ENCODE measurements around the gene ACTN2.

Gene ACTN2

DNA sequence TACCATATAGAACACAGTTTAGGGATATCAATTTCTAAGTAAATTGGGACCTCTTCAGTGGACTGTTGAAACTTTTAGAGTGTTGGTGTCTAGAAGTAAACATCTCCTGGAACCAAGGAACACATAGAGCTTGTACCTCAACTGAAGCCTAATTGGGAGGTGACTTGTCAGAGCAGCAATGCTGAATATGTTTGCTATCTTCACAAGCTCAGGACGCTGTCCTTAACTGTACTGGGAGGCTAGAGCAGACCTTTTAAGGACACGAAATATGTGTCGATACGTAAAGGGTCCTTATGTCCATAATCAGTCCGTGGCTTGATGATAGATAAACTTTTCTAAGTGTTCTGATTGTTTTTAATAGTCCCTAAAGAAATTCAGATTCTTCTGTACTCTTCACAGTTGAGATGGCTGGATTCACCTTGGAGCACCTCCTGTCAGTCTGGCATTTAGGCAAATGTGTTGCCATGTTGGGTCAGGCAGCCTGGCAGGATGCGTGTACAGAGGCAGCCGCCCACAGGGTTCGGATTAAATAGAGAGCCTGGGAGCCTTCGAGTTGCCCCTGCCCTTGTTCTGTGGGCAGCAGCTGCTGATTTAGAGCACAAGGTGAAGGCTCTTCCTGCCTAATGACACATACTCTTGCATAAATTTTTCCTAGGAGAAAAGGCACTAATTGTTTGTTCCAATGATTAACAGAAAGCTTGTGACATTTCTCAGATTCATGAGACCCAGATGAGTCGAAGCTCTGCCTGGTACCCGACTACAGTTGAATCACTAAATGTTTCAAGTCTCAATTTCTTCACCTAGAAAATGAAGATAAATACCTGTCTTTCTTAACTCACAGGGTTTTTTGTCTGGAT, 3.6 kb downstream of the ACTN2 start:
- TF ChIP-seq, protein P1, sequence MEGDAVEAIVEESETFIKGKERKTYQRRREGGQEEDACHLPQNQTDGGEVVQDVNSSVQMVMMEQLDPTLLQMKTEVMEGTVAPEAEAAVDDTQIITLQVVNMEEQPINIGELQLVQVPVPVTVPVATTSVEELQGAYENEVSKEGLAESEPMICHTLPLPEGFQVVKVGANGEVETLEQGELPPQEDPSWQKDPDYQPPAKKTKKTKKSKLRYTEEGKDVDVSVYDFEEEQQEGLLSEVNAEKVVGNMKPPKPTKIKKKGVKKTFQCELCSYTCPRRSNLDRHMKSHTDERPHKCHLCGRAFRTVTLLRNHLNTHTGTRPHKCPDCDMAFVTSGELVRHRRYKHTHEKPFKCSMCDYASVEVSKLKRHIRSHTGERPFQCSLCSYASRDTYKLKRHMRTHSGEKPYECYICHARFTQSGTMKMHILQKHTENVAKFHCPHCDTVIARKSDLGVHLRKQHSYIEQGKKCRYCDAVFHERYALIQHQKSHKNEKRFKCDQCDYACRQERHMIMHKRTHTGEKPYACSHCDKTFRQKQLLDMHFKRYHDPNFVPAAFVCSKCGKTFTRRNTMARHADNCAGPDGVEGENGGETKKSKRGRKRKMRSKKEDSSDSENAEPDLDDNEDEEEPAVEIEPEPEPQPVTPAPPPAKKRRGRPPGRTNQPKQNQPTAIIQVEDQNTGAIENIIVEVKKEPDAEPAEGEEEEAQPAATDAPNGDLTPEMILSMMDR (IDR thresholded peaks at IDR 0.05; ENCODE audit: insufficient read depth, low read depth, low read length, missing control alignments), result no peak
- no peak overlapping the region for H3K4me3 ChIP-seq (ENCODE audit: low read length)
- DNase-seq (ENCODE audit: low read depth), result no peak

DNA sequence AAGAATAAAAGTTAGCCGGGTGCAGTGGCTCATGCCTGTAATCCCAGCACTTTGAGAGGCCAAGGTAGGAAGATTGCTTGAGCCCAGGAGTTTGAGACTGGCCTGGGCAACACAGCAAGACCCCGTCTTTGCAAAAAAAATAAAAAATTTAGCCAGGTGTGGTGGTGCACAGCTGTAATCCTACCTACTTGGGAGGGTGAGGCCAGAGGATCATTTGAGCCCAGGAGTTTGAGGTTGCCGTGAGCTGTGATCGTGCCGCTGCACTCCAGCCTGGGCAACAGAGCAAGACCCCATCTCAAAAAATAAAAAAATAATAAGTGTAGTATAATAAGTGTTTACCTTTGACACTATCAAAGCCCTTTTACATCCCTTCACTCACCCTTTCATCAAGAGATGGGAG, 5.0 kb downstream of the ACTN2 start:
- H3K4me3 ChIP-seq (ENCODE audit: low read length), result no peak overlapping the region
- DNase-seq (ENCODE audit: low read depth), result no peak
- TF ChIP-seq, protein P1 (IDR thresholded peaks at IDR 0.05; ENCODE audit: insufficient read depth, low read depth, low read length, missing control alignments), result no peak

DNA sequence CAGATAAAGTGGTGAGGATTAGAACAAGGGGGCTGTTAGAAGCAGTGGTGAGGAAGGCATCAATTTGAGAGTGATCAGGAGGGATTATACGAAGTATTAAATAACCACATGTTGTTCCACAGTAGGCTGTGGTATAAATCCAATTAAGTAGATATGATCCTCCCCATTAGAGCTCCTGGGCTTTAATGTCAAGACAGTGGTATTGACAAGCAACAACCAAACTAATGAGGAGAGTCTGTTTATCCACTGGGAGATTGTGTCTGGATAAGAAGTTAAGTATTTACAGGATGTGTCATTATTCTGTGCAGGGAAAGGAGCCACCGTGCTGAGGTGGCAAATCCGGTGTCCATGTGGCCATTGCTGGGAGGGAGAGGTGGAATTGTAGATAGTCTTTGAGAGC, 5.8 kb downstream of the ACTN2 start:
- DNase-seq (ENCODE audit: low read depth), result no peak
- TF ChIP-seq, protein P1 (IDR thresholded peaks at IDR 0.05; ENCODE audit: insufficient read depth, low read depth, low read length, missing control alignments), result no peak
- H3K4me3 ChIP-seq (ENCODE audit: low read length), result no peak overlapping the region

DNA sequence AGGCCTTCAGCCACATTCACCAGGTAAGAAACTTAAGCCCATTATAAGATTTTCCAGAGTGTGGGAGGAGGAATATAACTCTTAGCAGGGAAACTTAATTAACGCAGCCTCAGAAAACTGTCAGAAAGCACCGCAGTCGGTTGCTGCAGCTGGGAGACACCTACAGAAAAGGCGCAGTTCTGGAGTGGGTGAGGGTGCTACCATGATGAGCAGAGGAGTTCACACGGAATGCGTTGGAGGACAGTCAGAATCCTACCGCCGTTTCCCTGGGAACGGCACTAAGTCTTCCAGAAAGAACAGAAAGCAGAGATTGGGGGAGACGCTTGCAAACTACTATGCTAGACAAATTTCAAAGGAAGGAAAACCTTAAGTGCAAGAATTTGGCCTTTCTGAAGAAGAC, 6.4 kb downstream of the ACTN2 start:
- TF ChIP-seq, protein P1 (IDR thresholded peaks at IDR 0.05; ENCODE audit: insufficient read depth, low read depth, low read length, missing control alignments), result no peak
- no peak overlapping the region for H3K4me3 ChIP-seq (ENCODE audit: low read length)
- DNase-seq (ENCODE audit: low read depth), result no peak

DNA sequence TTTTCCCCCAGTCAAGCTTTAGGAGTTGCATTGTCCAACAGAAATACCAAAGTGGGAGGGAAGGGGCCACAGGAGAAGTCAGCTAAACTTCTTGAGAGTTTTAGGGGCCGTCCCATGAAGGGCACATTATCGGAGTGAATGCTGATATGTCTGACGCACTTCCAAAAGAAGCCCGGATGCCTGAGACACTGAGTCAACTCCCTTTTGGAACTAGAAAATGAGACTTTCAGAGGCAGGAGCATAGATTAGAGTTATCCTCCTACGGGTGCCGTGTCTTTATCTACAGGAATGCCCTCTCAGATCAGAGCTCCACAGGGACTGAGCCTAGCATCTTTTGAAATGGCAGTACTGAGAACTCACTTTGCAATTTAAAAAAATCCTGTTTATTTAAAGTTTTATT, 13.1 kb downstream of the ACTN2 start:
- TF ChIP-seq, protein P1 (IDR thresholded peaks at IDR 0.05; ENCODE audit: insufficient read depth, low read depth, low read length, missing control alignments), result no peak
- no peak for DNase-seq (ENCODE audit: low read depth)
- H3K4me3 ChIP-seq (ENCODE audit: low read length), result no peak overlapping the region

DNA sequence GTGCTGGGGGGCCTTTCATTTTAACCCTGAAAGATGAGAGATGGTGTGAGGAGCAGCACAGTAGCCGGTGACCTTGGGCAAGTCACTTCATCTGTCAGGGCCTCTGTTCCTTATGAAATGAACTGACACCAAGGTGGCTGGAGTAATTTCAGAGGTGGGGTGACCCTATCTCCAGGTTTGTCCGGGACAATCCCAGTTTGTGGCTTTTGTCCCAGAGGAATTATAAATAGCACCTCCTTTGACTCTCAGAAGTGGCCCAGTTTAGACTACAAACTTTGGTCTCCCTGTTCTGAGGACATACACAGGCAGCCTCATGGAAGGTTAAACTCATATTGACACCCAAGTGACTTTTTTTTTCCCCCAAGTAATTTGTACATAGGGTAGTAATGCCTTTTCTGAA, 14.6 kb downstream of the ACTN2 start:
- TF ChIP-seq, protein P1 (IDR thresholded peaks at IDR 0.05; ENCODE audit: insufficient read depth, low read depth, low read length, missing control alignments), result no peak
- no peak for DNase-seq (ENCODE audit: low read depth)
- H3K4me3 ChIP-seq (ENCODE audit: low read length), result no peak overlapping the region

DNA sequence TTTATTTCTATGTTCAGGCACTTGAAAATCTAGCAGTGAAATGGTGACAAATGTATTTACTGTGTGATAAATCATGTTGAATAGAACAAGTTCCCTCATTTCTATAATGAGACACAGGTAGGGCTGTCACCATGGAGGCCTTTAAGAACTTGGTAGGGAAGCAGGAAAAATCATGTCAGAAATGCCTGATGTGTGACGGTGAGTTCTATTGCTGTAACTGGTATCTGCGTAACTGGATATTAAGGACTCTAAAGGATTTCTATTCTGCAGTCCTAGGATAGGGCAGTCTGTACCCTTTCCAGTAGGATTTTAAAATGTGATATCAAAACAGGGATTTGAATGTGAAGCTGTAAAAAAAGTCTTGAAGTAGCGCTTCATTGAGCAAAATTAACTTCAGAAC, 15.5 kb downstream of the ACTN2 start:
- TF ChIP-seq, protein P1 (IDR thresholded peaks at IDR 0.05; ENCODE audit: insufficient read depth, low read depth, low read length, missing control alignments), result no peak

More for the DNA sequence above, 15.5 kb downstream of the ACTN2 start:
- no peak for DNase-seq (ENCODE audit: low read depth)
- H3K4me3 ChIP-seq (ENCODE audit: low read length), result no peak overlapping the region

All from epithelial cell of esophagus (primary cell).